Suprapubic skin (tissue), 3 donors: ENCODE measurements around the gene PLA2G4F.

Experiments used
- CTCF ChIP-seq, 2 donors: fragments of 200-600 bp in 1 of 2; fragments of 450-650 bp in 1 of 2; sonication (generic) in 1 of 2; IDR thresholded peaks; one replicate each; pipeline ENCODE4 v1.5.1; 2016 to 2019; ENCODE audit warnings: antibody characterized with exemption in 2 of 2, mild to moderate bottlenecking in 1 of 2, moderate library complexity in 1 of 2
- EP300 ChIP-seq: sonication (generic); formaldehyde crosslinking; IDR thresholded peaks from one replicate; pipeline ENCODE4 v1.6.1; 2017; ENCODE audit warnings: antibody characterized with exemption
- POLR2A ChIP-seq, 2 donors: fragments of 450-650 bp; IDR thresholded peaks; one replicate each; pipeline ENCODE4 v1.6.1; 2017; ENCODE audit warnings: antibody characterized with exemption in 2 of 2, mild to moderate bottlenecking in 2 of 2, moderate library complexity in 2 of 2

- TF ChIP-seq POLR2A (IDR thresholded peaks at IDR 0.05) (no peak), CTCF (IDR thresholded peaks at IDR 0.05) (no peak), EP300 (no peak)
Observed at GRCh38 chr15:42154212-42154941, 2.1 kb downstream of the PLA2G4F start.
